ENCODE data around the gene DGKI.

Gene DGKI

DNA sequence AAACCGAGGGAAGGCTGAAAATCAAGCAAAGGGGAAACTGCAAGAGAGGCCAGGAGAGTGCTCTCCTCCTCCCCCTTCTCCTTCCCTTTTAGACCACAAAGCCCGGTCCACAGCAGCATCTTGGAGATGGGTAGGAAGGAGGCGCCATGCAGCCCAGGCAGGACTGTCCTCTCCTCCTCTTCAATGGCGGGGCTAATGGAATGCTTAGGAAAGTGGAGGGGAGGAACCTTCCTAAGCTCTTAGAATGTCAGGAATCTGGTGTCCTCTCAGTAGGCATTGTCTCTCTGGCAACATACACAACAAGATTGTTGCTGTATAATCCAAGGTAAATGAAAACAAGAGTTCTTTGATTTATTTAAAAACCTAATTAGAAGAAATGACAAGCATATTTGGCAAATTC lies 185.1 kb downstream of the DGKI start:
- no peak for DNase-seq (ENCODE audit: extremely low read depth in 1 of 2, low read depth in 1 of 2)

DNA sequence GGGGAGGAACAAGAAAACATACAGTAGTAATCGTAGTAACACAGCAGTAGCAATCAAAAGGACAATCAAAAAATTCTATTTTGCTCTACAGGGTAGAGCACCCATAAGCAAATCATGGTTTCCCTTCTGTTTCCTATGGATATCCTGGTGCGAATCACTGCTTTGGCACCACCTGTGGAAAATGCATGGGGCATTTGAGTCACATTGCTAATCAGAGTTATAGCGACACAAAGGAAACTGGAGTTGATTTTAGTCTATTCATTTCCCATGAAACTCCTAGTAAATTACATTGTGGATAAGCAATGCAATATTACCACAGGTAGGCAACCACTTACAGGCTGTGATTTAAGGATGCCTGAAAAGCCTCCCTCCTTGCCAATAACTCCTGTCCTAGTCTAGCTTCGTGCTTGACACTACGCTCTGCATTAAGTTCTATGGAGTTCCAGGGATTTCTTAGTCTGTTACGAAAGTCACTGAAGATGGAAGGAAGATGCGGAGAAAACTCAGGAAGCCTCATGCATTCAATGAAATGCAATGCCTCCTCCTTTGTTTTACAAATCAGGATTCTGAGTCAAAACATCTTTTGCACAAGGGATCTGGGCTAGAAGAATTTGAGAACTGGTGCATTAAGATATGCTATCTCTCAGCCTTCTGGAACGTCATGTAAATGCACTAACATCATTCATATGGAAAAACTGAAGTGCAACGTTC lies 188.4 kb downstream of the DGKI start:
- DNase-seq (ENCODE audit: extremely low read depth in 1 of 2, low read depth in 1 of 2) = no peak

DNA sequence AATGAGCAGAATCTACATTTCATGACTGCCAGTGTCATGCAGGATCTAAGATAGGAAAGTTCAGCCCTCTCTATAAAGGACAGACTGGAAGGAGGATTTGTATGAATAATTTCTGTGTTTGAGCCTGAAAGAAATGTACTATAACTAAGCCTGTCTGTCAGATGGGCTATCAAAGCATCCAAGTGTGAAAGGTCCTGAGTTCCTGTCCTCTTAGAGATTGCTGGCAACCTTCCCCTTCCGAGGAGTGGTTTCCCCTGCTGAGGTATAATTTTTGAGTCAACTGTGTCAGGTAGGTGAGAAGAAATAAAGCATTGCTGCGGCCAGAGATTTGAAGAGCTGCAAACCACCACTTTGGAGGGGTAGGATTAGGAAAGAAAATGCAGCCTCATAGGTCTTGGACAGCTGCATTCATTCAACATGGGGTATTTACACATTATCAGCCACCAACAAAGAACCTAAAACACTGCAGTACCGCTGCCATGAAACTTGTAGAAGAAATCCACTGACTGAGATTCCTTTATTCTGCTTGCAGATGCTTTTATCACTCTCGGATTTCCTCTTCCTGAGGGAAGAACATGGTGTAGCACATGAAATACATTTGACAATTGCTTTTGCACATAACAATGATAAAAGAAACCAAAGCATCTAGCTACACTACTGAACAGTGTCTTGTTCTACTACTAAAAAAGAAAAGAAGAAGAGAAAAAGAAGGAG lies 189.1 kb downstream of the DGKI start:
- no peak for DNase-seq (ENCODE audit: extremely low read depth in 1 of 2, low read depth in 1 of 2)

DNA sequence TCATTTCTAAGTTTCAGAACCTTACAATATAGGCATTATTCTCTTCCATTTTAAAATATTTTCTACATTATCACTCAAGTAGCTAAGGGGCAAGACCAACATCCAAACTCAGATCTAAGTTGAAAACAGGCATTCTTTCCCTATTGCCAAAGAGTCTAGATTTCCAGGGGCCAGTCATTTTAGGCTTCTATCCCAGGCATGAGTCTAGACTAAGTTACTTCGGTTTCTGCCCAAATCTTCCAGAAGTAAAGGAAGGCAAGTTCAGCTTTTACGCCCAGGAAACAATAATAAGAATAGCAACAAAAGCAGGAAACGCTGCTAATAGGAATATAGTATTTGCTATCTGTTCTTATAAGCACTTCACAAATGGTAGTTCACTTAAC lies 189.9 kb downstream of the DGKI start:
- DNase-seq (ENCODE audit: extremely low read depth in 1 of 2, low read depth in 1 of 2) = no peak

DNA sequence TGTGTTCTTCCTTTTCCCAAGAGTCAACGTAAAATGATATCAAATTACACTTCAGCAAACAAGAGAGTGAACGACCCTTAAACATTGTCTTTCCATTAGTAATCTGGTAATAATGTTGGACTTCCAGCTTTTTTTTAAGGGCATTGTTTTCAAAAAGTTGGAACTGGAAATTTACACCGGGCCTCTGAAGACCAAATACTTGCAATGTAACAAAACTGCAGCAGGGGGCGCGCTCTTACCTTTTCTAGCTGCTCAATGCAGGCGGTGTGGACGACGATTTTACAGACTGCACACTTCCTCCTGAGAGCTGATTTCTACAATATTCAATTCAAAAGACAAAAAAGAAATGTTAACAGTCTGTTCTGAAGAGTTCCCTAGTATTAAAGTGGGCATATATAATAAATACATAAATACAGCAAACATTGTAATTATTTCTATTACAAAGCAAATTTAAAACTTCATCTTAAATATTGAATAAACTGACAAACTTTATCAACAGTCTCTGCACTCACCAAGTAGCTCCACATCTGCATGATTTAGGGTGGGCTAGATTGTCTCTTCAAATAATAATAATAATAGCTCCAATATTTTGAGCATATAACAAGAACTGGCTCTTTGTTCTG lies 190.4 kb downstream of the DGKI start:
- DNase-seq (ENCODE audit: extremely low read depth in 1 of 2, low read depth in 1 of 2) = peak in 1 of 2 donors; percentile 19

DNA sequence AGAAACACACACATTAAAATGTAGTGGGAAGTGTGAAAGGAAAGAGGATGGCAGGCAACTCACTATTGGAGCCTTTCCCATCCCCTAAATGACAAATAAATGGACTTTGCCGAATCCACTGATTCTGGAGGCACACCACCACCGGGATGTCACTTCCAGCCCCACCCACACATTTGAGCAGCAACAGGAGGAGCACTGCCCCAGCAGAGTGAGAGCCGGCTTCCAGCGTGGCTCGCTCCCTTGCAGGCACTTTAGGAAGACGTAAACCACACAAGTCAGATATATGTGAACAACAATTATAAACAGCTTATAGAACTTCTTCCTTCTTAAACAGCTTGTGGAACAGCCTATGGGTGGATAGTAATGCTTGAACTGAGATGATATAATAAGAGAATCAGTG lies 191.0 kb downstream of the DGKI start:
- DNase-seq (ENCODE audit: extremely low read depth in 1 of 2, low read depth in 1 of 2) = no peak

DNA sequence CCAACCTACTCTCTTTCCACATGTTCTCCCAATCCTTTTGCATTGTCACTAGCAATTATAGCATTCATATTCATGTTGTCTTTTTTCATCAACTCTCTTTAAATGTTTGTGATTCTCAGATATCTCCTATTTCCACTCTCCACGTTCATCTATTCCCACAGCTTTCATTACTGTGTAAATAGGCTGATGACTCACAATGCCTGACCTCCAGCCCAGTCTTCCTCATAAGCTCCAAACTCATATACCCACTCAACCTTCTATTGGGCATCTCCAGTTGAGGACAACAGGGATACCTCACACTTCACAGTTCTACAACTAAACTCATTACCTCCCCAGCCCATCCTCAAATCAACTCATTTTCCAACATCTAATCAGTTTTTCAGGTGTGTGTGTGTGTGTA lies 194.1 kb downstream of the DGKI start:
- DNase-seq (ENCODE audit: extremely low read depth in 1 of 2, low read depth in 1 of 2) = no peak

DNA sequence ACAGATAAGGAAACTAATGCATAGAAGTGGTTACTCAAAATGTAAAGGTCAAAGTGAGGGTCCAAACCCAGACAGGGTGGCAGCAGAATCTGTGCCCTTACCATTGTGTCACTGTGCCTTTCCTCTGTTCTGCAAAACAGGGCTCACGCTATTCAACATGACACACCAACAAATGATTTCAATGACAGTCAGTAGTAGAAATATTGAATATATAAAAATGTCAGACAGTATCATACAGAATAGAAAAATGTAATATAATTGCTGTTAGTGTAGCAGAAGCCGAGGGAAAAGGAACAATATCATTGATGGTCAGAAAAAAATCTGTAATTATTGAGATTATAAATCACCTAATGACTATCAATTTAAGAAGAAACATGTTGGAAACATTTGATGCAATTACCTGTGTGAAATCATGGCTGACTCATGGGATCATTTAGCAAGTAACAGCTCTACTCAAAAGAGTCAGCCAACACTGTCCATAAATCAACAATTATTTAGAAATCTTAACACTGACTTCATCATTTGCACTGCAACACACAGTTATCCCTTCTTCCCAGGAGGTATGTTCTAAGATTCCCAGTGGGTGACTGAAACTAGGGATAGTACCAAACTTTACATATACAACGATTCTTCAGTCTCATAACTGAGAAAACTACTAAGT lies 198.7 kb downstream of the DGKI start:
- DNase-seq (ENCODE audit: extremely low read depth in 1 of 2, low read depth in 1 of 2) = no peak

DNA sequence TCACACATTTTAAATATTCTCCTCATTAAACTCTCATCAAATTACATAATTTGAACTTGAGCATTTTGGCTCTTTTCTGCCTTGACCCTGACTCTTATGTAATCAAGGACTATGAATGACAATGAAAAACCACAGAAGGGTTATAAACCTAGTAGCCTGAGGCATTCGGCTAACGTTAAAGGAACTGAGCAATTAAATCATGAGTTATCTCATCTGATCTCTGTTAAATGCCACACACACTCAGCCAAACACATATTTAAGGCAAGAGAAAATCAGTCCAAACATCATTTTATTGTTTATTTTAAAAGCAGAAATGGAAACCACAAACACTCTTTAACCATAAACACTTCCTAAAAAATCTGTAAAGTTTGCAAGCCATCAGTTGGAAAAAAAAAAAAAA lies 204.3 kb downstream of the DGKI start:
- no peak for DNase-seq (ENCODE audit: extremely low read depth in 1 of 2, low read depth in 1 of 2)

DNA sequence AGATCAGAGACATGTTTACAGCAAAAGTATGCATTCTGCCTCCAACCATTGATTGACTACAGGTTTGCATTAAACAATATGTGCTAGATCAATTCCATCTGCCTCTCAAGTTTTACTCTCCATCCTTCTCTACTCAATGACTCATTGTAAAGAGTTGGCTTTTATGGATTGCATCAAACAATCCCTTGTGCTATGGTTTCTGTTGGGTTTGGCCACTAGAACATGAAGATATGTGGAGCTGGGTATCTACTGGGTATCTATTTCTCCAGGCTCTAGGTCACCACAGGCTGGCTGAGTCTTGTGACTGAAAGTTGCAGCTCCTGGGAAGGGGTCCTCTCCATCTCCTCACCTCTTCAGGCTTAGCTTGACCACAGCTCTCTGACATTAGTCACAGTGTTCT lies 204.7 kb downstream of the DGKI start:
- DNase-seq (ENCODE audit: extremely low read depth in 1 of 2, low read depth in 1 of 2) = no peak

DNA sequence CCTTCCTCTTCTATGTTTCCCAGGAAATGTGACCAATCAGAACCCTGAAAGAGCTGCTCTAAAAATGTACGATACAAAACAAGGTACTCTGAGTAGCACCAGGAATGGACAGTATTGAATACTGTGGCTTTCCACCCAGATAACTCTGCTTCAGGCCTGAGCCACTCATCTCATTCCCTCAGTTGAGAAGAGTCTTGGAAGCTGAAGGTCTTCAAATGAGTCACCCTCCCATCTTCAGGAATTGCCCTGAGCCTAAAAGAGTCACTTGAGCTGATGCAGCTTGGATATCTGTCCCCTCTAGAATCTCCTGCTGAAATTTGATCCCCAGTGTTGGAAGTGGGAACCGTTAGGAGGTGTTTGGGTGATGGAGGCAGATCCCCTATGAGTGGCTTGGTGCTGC lies 210.4 kb downstream of the DGKI start:
- DNase-seq (ENCODE audit: extremely low read depth in 1 of 2, low read depth in 1 of 2) = no peak

DNA sequence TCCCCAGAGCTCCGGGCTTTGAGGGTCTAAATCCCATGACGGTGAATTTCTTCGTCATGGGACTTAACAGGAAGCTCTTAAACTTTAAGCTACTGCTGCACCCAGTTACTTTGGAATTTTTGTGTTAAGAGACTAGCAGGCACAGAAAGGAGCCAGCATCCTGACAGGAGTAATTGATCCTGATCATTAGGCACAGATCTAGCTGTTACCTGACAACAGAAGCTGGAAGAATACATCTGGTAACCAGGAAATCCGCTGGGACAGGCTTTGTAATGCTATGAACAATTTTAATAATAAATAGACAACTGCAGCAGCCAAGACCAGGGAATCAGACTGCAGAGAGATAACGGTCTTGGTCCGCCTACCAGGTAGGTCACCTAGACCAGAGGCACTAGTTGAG lies 210.9 kb downstream of the DGKI start:
- DNase-seq (ENCODE audit: extremely low read depth in 1 of 2, low read depth in 1 of 2) = no peak

DNA sequence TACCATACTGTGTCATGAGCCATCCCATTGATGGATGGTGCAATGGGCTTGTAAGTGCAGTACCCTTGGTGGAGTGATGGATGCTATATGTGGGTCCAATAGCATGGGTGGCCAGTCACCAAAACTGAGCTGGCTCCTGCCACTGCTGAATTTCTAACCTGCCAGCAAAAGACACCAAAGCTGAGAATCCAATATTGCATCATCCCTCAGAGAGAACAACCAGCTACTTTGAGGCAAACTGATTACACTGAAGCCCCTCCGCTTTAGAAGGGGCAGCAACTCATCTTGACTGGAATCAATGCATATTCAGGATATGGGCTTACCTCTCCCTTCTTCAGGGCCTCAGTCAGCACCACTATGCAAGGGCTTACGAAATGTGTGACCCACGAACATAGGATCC lies 211.6 kb downstream of the DGKI start:
- no peak for DNase-seq (ENCODE audit: extremely low read depth in 1 of 2, low read depth in 1 of 2)

DNA sequence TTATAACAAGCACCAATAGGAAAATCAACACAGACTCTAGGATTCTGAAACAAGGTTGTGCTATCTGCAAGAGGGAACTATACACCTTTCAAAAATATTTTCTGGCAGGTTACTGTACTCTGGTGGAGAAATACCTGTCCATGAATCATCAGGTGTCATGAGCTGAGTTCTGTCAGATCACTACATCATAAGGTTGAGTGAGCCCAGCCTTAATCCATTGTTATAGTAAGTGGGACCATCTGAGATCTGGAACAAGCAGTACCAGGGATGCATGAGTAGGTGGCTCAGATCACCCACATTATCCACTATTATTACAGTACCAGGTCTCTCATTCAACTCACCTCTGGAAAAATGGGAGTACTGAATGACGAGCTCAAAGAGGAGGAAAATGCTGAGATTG lies 212.4 kb downstream of the DGKI start:
- DNase-seq (ENCODE audit: extremely low read depth in 1 of 2, low read depth in 1 of 2) = no peak

DNA sequence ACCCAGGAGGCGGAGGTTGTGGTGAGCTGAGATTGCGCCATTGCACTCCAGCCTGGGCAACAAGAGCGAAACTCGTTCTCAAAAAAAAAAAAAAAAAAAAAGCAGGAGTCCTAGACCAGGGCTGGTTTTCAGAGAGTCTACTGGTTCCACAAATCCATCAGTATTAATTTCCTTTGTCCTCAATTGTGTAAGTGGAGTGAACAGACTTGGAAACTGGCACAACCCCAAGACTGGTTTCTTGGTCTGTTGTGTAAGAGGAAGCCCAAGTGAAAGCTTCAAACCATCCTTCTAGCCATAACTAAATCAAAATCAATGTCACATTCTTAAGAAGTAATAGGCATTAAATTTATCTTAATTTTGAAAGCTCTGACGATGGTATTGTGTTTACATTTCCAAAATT lies 213.6 kb downstream of the DGKI start:
- no peak for DNase-seq (ENCODE audit: extremely low read depth in 1 of 2, low read depth in 1 of 2)

DNA sequence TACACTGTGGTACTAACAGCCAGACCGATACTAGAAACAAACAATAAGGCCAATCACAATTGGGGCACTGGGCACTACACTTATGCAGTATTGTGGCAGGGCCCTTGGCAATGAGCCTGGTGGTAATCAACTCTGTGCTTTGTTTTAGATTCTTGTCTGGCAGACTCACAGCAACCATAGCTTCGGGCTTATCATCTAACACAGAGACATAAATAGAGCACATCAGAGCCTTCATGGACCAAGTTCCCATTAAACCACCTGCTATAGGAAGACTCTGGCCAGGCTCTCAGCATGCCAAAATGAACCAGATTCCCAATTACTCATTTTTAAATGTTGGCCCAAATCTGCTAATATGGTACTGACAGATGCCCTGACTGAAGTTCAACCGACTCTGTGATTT lies 218.6 kb downstream of the DGKI start:
- DNase-seq (ENCODE audit: extremely low read depth in 1 of 2, low read depth in 1 of 2) = no peak

DNA sequence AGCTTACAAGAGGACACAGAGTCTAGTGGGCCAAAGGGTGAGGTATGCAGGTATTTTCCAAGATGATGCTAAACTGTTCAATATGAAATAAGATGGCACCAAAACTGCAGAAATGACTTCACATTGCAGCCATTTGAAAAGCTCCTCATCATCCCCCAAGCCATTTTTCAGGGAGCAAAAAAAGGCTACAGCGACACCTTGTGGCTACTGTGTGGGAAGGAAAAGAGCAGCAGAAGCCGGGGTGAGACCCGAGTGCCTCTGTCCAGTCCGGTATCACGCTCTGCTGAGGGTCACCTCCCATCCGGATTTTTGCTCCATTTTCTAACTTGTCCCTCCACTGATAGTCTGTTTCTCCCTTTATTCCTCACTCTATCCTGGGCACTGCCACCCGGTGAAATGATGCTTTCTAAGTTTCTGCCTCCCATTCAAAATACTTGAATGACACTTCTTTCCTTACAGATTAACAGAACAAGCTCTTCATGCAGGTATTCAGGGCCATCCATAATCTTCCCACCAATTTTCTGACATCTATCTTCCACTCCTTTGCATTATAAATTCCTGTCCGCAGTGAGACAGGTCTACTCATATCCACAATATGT lies 220.2 kb downstream of the DGKI start:
- no peak for DNase-seq (ENCODE audit: extremely low read depth in 1 of 2, low read depth in 1 of 2)

DNA sequence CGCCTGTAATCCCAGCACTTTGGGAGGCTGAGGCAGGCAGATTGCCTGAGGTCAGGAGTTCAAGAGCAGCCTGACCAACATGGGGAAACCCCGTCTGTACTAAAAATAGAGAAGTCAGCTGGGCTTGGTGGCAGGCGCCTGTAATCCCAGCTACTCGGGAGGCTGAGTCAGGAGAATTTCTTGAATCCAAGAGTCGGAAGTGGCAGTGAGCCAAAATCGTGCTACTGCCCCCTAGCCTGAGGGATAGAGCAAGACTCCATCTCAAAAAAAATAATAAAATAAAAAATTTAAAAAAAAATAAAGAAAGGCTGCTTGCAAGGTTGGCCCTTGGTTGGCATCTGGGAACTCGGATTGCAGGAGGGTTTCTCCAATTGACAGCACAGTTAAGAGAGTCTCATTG lies 221.6 kb downstream of the DGKI start:
- no peak for DNase-seq (ENCODE audit: extremely low read depth in 1 of 2, low read depth in 1 of 2)

DNA sequence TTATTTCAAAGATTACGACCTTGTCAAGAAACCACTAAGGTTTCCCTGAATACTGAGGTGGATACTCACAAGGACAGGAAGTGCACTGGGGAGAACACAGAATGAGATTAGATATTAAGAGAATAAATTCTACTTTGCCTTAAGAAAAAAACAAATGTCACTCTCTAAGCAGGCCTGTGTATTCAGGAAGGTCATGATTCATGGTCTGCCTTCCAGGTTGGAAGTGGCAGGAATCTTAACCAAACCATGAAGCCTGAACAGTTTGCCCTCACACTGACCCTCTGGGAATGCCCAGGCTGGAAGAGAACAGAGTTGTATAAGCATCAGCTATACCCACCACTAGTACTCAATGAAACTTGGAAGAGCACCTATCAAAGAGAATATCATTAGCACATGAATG lies 227.6 kb downstream of the DGKI start:
- DNase-seq (ENCODE audit: extremely low read depth in 1 of 2, low read depth in 1 of 2) = no peak

DNA sequence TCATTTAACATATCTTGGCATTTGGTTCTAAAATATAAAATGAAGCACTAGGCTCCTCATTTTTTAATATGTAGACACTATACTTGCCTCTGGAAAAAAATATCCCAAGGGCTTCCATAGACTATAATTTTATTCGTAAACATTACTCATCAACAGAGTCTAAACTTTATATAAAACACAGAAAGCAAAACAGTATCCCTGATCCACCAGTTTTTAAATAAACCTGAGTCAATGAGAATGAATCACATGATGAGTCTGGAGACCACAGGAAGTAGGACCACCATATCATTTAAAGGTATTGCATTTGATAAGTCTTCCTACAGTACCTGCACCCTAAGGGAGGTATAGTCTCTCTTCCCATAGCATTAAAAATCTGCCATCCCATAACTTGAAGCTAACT lies 228.0 kb downstream of the DGKI start:
- no peak for DNase-seq (ENCODE audit: extremely low read depth in 1 of 2, low read depth in 1 of 2)

DNA sequence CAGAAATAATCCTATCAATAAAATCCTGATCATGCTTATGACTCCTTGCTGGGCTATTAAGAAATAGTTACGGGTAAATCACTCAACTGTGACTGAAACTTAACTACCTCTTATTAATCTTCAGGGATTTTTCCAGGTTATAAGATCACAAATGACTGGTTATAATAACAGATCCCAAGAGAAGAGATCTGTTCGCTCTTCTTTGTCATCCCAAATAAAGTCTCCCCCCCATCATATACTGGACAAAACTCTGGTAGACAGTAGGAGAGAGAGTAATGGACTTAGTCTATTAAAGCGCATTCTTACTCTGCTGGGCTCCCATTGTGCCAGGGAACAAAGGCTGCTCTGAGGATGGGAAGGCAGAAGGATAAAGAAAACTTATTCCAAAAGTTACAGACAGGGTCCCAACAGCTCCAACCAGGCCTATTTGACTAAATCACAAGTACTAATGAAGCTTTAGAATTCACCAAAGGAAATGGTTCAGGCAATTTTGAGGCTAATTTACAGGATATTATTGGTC lies 233.7 kb downstream of the DGKI start:
- no peak for DNase-seq (ENCODE audit: extremely low read depth in 1 of 2, low read depth in 1 of 2)

All from activated CD8-positive, alpha-beta memory T cell treated with anti-CD3 and anti-CD28 coated beads for 1 hour (primary cell).